Thyroid gland (tissue), 4 donors: ENCODE data around the gene ETV6. TPM values are rescaled to one million over a fixed set of nuclear protein-coding genes. Genes with fewer than 3 reads are reported as not detected.

Experiments
- DNase-seq, 2 donors: peaks; one replicate each; pipeline ENCODE4 v3.0.0-alpha.2; 2019
- H3K27ac ChIP-seq, 3 donors: fragments of 200-600 bp; sonication (generic); 1 replicate in 2 of 3; 2 replicates in 1 of 3; pipeline ENCODE4 v1.5.1; 2016 to 2019; ENCODE audit warnings: mild to moderate bottlenecking in 1 of 3, moderate library complexity in 1 of 3
- H3K27me3 ChIP-seq: fragments of 200-600 bp; sonication (generic); one replicate; pipeline ENCODE4 v1.5.1; 2019
- H3K36me3 ChIP-seq, 2 donors: fragments of 200-600 bp; sonication (generic); one replicate each; pipeline ENCODE4 v1.5.1; 2016 to 2019
- H3K4me1 ChIP-seq, 2 donors: fragments of 200-600 bp; sonication (generic); one replicate each; pipeline ENCODE4 v1.5.1; 2017 to 2019
- H3K4me3 ChIP-seq, 3 donors: fragments of 200-600 bp; sonication (generic); replicated peaks in 1 of 3; 1 replicate in 2 of 3; 2 replicates in 1 of 3; pipeline ENCODE4 v1.5.1; 2016; ENCODE audit warnings: mild to moderate bottlenecking in 1 of 3
- H3K9me3 ChIP-seq: fragments of 200-600 bp; sonication (generic); one replicate; pipeline ENCODE4 v1.5.1; 2017
- CTCF ChIP-seq, 6 experiments: fragments of 200-600 bp in 3 of 6; fragments of 450-650 bp in 3 of 6; sonication (generic) in 3 of 6; IDR thresholded peaks; one replicate each; pipeline ENCODE4 v1.5.1; 2016 to 2019; ENCODE audit warnings: antibody characterized with exemption in 6 of 6, mild to moderate bottlenecking in 2 of 6, inconsistent platforms in 1 of 6, moderate library complexity in 1 of 6
- POLR2A ChIP-seq, 2 donors: fragments of 450-650 bp; IDR thresholded peaks; one replicate each; pipeline ENCODE4 v1.6.1; 2017; ENCODE audit warnings: antibody characterized with exemption in 2 of 2, mild to moderate bottlenecking in 2 of 2, moderate library complexity in 1 of 2
- WGBS, 2 donors: methylation state at CpG; one replicate each; pipeline ENCODE4 v1.1.5; 2017; 5-methylcytosine and 5-hydroxymethylcytosine counted together
- intact Hi-C: fragments of 100-400 bp; cut with DNase I; formaldehyde crosslinking; loops from one replicate; pipeline ENCODE4 v1.15.1; 2023
- total RNA-seq, 4 donors: library from RNA; depleted of rRNA; stranded (reverse); fragments of >200 nt; gene quantifications; one replicate each; pipeline ENCODE4 v1.2.3, GENCODE V29; 2016

The ETV6 gene
- total RNA-seq, 4 donors from 2014 or later: 16.6 to 35.6 (median 17.2) TPM

- Histone ChIP-seq H3K27ac (no peak overlapping the region), H3K36me3 (no peaks in the 10 kb centered on the region), H3K27me3 (no peaks in the 10 kb centered on the region), H3K4me1 (peaks cover 0 to 29% of the 10 kb centered on the region in 2 donors), H3K4me3 (no peak overlapping the region), H3K9me3 (no peaks in the 10 kb centered on the region)
- DNase-seq: no peak
- intact Hi-C loops: no loop called here
- WGBS, 2 donors: 93 to 100% methylated on average over 4 of the region's 4 CpGs
- no peak for TF ChIP-seq POLR2A (IDR thresholded peaks at IDR 0.05)
- TF ChIP-seq CTCF (IDR thresholded peaks at IDR 0.05): no peak
Observed at GRCh38 chr12:11688379-11688778, 38.9 kb downstream of the ETV6 start.

- Histone ChIP-seq H3K36me3 (no peaks in the 10 kb centered on the region), H3K4me1 (peaks cover 0 to 29% of the 10 kb centered on the region in 2 donors), H3K4me3 (no peak overlapping the region), H3K27me3 (no peaks in the 10 kb centered on the region), H3K9me3 (no peaks in the 10 kb centered on the region), H3K27ac (no peak overlapping the region)
- TF ChIP-seq POLR2A (IDR thresholded peaks at IDR 0.05): no peak
- no peak for TF ChIP-seq CTCF (IDR thresholded peaks at IDR 0.05)
- intact Hi-C loops: no loop called here
- WGBS, 2 donors: 93 to 98% methylated on average over 2 of the region's 2 CpGs
- DNase-seq: no peak
Observed at GRCh38 chr12:11688831-11689230, 39.4 kb downstream of the ETV6 start.

- no peak for DNase-seq
- 92 to 94% methylated on average over 10 of the region's 10 CpGs for WGBS, 2 donors
- H3K27me3 ChIP-seq: no peaks in the 10 kb centered on the region
- no peak overlapping the region for H3K27ac ChIP-seq
- intact Hi-C loops: no loop called here
- TF ChIP-seq CTCF (IDR thresholded peaks at IDR 0.05) (no peak), POLR2A (IDR thresholded peaks at IDR 0.05) (no peak)
- H3K9me3 ChIP-seq: no peaks in the 10 kb centered on the region
- no peaks in the 10 kb centered on the region for H3K36me3 ChIP-seq
- H3K4me3 ChIP-seq: no peak overlapping the region
- H3K4me1 ChIP-seq: peaks cover under 1 to 30% of the 10 kb centered on the region in 2 donors
Observed at GRCh38 chr12:11689591-11690186, 40.2 kb downstream of the ETV6 start.

GRCh38 chr12:11693067-11693466 is 43.6 kb downstream of the ETV6 start:
- Histone ChIP-seq H3K27ac (no peak overlapping the region), H3K27me3 (no peaks in the 10 kb centered on the region), H3K4me3 (no peak overlapping the region), H3K36me3 (no peaks in the 10 kb centered on the region), H3K9me3 (no peaks in the 10 kb centered on the region), H3K4me1 (peaks cover 8 to 24% of the 10 kb centered on the region in 2 donors)
- intact Hi-C loops: no loop called here
- DNase-seq: no peak
- no peak for TF ChIP-seq CTCF (IDR thresholded peaks at IDR 0.05)
- TF ChIP-seq POLR2A (IDR thresholded peaks at IDR 0.05): no peak
- WGBS, 2 donors: 85 to 93% methylated on average over 6 of the region's 6 CpGs

- H3K4me3 ChIP-seq: no peak overlapping the region
- H3K27me3 ChIP-seq: no peaks in the 10 kb centered on the region
- H3K9me3 ChIP-seq: no peaks in the 10 kb centered on the region
- no peaks in the 10 kb centered on the region for H3K36me3 ChIP-seq
- intact Hi-C loops: no loop called here
- H3K4me1 ChIP-seq: peaks cover 8 to 20% of the 10 kb centered on the region in 2 donors
- no peak overlapping the region for H3K27ac ChIP-seq
- TF ChIP-seq POLR2A (IDR thresholded peaks at IDR 0.05) (no peak), CTCF (IDR thresholded peaks at IDR 0.05) (no peak)
- DNase-seq: no peak
Observed at GRCh38 chr12:11693601-11694000, 44.1 kb downstream of the ETV6 start.
